Mucosa of descending colon (tissue), 3 donors: ENCODE measurements around the gene FAM149A. TPM values are rescaled to one million over a fixed set of nuclear protein-coding genes. Genes with fewer than 3 reads are reported as not detected.

Experiments
- ATAC-seq: fragments of 200-7000 bp; cut with Tn5 transposase; one replicate; pipeline ENCODE4 v1.9.1; 2020; ENCODE audit warnings: mild to moderate bottlenecking, moderate library complexity
- DNase-seq, 3 donors: peaks; one replicate each; pipeline ENCODE4 v3.0.0-alpha.2; 2020
- H3K36me3 ChIP-seq: fragments of 200-600 bp; one replicate; pipeline ENCODE4 v1.8.0; 2021; ENCODE audit warnings: low read depth, mild to moderate bottlenecking
- H3K4me1 ChIP-seq: fragments of 200-600 bp; one replicate; pipeline ENCODE4 v1.8.0; 2021; ENCODE audit warnings: low read depth, mild to moderate bottlenecking
- H3K4me3 ChIP-seq: fragments of 200-600 bp; one replicate; pipeline ENCODE4 v1.8.0; 2021; ENCODE audit warnings: mild to moderate bottlenecking
- H3K9me3 ChIP-seq: fragments of 200-600 bp; one replicate; pipeline ENCODE4 v1.8.0; 2021; ENCODE audit warnings: mild to moderate bottlenecking
- intact Hi-C, 2 donors: fragments of 100-400 bp; cut with DNase I in 1 of 2; cut with micrococcal nuclease in 1 of 2; formaldehyde crosslinking; loops; one replicate each; pipeline versions ENCODE4 v1.11.0 to v1.11.1; 2022; cut with DNase I, micrococcal nuclease
- total RNA-seq, 3 donors: library from RNA; stranded (reverse); fragmentation: NEBNext Ultra II Directional in 2 of 3; extraction: Animal tissue kit (Norgen Biotek cat#: 25700) in 2 of 3; gene quantifications; one replicate each; pipeline versions ENCODE4 v1.2.1 to v1.2.4, GENCODE V29; 2021 to 2023
- TF ChIP-seq, protein P1 (sequence below): fragments of 200-600 bp; IDR thresholded peaks from one replicate; pipeline ENCODE4 v1.8.0; 2022; ENCODE audit warnings: antibody characterized with exemption, mild to moderate bottlenecking
- donor health status: DM: no; HTN: no; CAD: no; lungs with moderate emphysema.
- donor health status: DM: no; HTN: no; CAD: no.
- donor health status: DM: no; HTN: yes; CAD: no.

Gene FAM149A
- total RNA-seq, 3 donors from 2014 or later: 13.6 to 18.4 (median 16.3) TPM

DNA sequence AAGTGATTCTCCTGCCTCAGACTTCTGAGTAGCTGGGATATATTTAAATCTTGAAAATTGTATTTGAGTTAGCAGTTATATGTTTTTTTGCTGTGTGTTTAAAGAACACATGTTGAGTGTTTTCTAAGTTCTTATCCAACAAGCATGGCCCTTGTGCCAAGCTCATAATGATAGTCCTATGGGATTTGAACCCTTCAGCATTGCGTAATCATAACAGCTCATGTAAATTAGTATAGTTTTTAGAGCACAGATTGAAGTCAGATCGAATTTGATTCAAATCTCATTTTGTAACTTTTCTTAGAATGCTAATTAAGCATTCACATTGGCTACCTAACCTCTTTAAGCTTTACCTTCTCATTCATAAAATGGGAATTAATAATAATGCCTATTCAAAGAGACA lies 12.2 kb downstream of the FAM149A start:
- no peak for ATAC-seq
- no peaks in the 10 kb centered on the region for H3K36me3 ChIP-seq
- TF ChIP-seq, protein P1, sequence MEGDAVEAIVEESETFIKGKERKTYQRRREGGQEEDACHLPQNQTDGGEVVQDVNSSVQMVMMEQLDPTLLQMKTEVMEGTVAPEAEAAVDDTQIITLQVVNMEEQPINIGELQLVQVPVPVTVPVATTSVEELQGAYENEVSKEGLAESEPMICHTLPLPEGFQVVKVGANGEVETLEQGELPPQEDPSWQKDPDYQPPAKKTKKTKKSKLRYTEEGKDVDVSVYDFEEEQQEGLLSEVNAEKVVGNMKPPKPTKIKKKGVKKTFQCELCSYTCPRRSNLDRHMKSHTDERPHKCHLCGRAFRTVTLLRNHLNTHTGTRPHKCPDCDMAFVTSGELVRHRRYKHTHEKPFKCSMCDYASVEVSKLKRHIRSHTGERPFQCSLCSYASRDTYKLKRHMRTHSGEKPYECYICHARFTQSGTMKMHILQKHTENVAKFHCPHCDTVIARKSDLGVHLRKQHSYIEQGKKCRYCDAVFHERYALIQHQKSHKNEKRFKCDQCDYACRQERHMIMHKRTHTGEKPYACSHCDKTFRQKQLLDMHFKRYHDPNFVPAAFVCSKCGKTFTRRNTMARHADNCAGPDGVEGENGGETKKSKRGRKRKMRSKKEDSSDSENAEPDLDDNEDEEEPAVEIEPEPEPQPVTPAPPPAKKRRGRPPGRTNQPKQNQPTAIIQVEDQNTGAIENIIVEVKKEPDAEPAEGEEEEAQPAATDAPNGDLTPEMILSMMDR: no peak
- no peaks in the 10 kb centered on the region for H3K9me3 ChIP-seq
- intact Hi-C loops: no loop called here
- H3K4me1 ChIP-seq: no peaks in the 10 kb centered on the region
- DNase-seq: no peak
- H3K4me3 ChIP-seq: no peak overlapping the region

DNA sequence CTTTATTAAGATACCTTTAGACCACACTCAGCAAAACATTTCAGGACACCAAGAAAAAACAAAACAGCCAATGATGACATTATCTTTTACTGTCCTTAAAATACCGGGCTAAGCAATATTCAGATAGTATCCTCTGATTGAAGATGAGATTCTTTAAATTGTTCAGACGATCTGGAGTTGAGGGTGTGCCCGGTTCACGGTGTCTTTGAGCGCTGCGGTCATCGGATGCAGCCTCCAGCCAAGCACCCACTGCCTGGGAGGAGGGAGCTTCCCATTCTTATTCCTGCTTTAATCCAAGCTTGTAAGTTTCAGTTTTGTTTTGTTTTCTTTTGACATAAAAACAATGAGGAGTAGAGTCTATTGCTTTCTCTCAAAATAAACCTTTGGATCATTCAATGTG lies 14.1 kb downstream of the FAM149A start:
- H3K9me3 ChIP-seq: no peaks in the 10 kb centered on the region
- DNase-seq (no peak), ATAC-seq (no peak)
- H3K4me1 ChIP-seq: no peaks in the 10 kb centered on the region
- H3K36me3 ChIP-seq: no peaks in the 10 kb centered on the region
- no peak overlapping the region for H3K4me3 ChIP-seq
- TF ChIP-seq, protein P1: no peak
- intact Hi-C loops: no loop called here

DNA sequence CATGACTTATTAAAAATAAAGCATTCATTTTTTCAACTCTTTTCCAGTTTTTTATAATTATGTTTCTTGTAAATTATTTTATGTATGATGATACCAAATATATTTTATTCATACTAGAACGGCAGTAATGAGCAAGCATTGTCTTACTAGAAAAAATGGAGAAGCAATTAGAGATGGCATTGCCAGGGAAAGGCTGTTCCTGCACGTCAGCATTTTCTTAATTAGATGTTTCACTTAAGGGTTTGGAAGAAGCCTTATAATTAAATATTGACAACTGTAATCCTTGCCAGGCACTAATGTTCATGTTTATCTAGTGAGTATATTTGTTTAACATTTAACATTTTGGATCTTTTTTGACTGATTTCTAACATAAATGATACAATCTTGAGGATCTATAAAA lies 16.6 kb downstream of the FAM149A start:
- intact Hi-C loops: no loop called here
- TF ChIP-seq, protein P1: no peak
- ATAC-seq (no peak), DNase-seq (no peak)
- H3K4me3 ChIP-seq: no peak overlapping the region
- H3K36me3 ChIP-seq: no peaks in the 10 kb centered on the region
- H3K9me3 ChIP-seq: no peaks in the 10 kb centered on the region
- no peaks in the 10 kb centered on the region for H3K4me1 ChIP-seq

DNA sequence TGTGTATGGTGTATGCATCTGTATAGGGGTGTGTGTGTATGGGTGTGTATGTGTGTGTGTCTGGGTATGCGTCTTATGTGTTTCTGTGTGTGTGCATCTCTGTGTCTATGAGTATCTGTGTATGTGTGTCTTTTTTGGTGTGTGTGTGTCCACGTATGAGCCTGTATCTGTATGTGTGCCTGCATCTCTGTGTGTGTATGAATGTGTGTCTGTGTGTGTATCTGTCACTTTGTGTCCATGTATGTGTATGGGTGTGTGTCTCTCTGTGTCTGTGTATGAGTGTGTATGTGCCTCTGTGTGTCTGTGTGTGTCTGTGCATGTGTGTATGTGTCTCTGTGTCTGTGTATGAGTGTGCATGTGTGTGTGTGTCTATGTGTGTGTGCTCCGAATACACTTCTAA lies 24.3 kb downstream of the FAM149A start:
- Histone ChIP-seq H3K9me3 (no peaks in the 10 kb centered on the region), H3K36me3 (no peaks in the 10 kb centered on the region), H3K4me1 (no peaks in the 10 kb centered on the region), H3K4me3 (no peak overlapping the region)
- ATAC-seq (no peak), DNase-seq (no peak)
- intact Hi-C loops: no loop called here
- TF ChIP-seq, protein P1: no peak

DNA sequence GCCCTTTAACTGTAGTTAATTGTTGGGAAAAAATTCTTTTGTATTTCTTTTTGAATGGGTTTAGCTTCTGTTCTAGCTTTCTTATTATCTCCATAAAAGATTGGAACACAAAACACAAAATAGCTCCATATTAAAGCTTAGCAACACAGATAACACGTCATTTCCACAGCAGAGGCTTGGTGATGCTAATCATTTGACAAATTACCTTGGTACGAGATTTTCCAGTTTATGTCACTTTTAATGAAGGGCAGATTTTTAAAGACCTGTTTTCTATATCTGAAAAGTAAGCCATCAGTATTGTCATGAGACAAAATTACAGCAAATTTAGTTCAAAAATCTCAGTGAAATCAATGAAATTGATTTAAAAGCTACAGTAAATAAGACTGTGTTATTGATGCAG lies 27.4 kb downstream of the FAM149A start:
- ATAC-seq (no peak), DNase-seq (no peak)
- H3K4me1 ChIP-seq: no peaks in the 10 kb centered on the region
- H3K36me3 ChIP-seq: no peaks in the 10 kb centered on the region
- intact Hi-C loops: loop anchor here in 1 of 2 donors (10.0 kb wide), 1 partner anchor 67 kb away; the partner anchor contains the start of gene TLR3
- TF ChIP-seq, protein P1: no peak
- H3K9me3 ChIP-seq: no peaks in the 10 kb centered on the region
- no peak overlapping the region for H3K4me3 ChIP-seq
